Esophagus squamous epithelium (tissue), 5 donors: ENCODE data around the gene LKAAEAR1. TPM values are rescaled to one million over a fixed set of nuclear protein-coding genes. Genes with fewer than 3 reads are reported as not detected.

Experiments used
- DNase-seq: peaks from one replicate; lab custom pipeline; 2025; lab: John Stamatoyannopoulos, UW
- H3K27ac ChIP-seq, 4 donors: fragments of 200-600 bp; sonication (generic); one replicate each; pipeline ENCODE4 v1.5.1; 2016 to 2019; ENCODE audit warnings: mild to moderate bottlenecking in 1 of 4
- H3K27me3 ChIP-seq, 4 donors: fragments of 200-600 bp; sonication (generic); 1 replicate in 3 of 4; 2 replicates in 1 of 4; pipeline versions ENCODE4 v1.5.1 to v1.6.0; 2017 to 2021; ENCODE audit warnings: antibody characterized with exemption in 1 of 4
- H3K36me3 ChIP-seq, 3 donors: fragments of 200-600 bp; sonication (generic); one replicate each; pipeline ENCODE4 v1.5.1; 2016 to 2019
- H3K4me1 ChIP-seq, 3 donors: fragments of 200-600 bp; sonication (generic); one replicate each; pipeline ENCODE4 v1.5.1; 2017 to 2019
- H3K4me3 ChIP-seq, 4 donors: fragments of 200-600 bp; sonication (generic); 1 replicate in 3 of 4; 2 replicates in 1 of 4; pipeline ENCODE4 v1.5.1; 2016 to 2019; ENCODE audit warnings: mild to moderate bottlenecking in 2 of 4, moderate library complexity in 1 of 4
- H3K9me3 ChIP-seq, 3 donors: fragments of 200-600 bp; sonication (generic); one replicate each; pipeline ENCODE4 v1.5.1; 2016 to 2019
- CTCF ChIP-seq, 6 experiments: fragments of 450-650 bp in 4 of 6; fragments of 200-600 bp in 2 of 6; sonication (generic) in 2 of 6; IDR thresholded peaks; one replicate each; pipeline ENCODE4 v1.5.1; 2016 to 2019; ENCODE audit warnings: antibody characterized with exemption in 6 of 6, mild to moderate bottlenecking in 4 of 6, moderate library complexity in 4 of 6
- POLR2A ChIP-seq, 4 donors: fragments of 450-650 bp; IDR thresholded peaks; one replicate each; pipeline ENCODE4 v1.6.1; 2017; ENCODE audit warnings: antibody characterized with exemption in 4 of 4, mild to moderate bottlenecking in 4 of 4, moderate library complexity in 3 of 4
- WGBS, 2 donors: methylation state at CpG; one replicate each; pipeline ENCODE4 v1.1.5; 2018; 5-methylcytosine and 5-hydroxymethylcytosine counted together
- intact Hi-C: fragments of 100-400 bp; cut with DNase I; formaldehyde crosslinking; loops from one replicate; pipeline ENCODE4 v1.15.0; 2022
- total RNA-seq, 4 donors: library from RNA; depleted of rRNA; stranded (reverse); fragments of >200 nt; gene quantifications; one replicate each; pipeline ENCODE4 v1.1.0, GENCODE V29; 2016
- donor health status: DM: yes; HTN: yes; CAD: no.

The LKAAEAR1 gene
- total RNA-seq, 4 donors from 2014 or later: not detected

GRCh38 chr20:64069614-64070243, 14.5 kb downstream of the LKAAEAR1 start:
- TF ChIP-seq POLR2A (IDR thresholded peaks at IDR 0.05): no peak
- TF ChIP-seq CTCF (IDR thresholded peaks at IDR 0.05): peak; percentile 29 to 68 (median 47)
- peaks cover 4 to 40% (median 6%) of the 10 kb centered on the region in 3 donors for H3K36me3 ChIP-seq
- 73% methylated on average over 7 of the region's 14 CpGs; no CpG with 5 or more reads in 1 of the 2 donors for WGBS, 2 donors
- no peaks in the 10 kb centered on the region for H3K27me3 ChIP-seq
- no peaks in the 10 kb centered on the region for H3K9me3 ChIP-seq
- intact Hi-C loops: no loop called here
- H3K4me3 ChIP-seq: no peak overlapping the region
- no peak for DNase-seq
- peaks cover 7 to 33% (median 12%) of the 10 kb centered on the region in 3 donors for H3K4me1 ChIP-seq
- no peak overlapping the region for H3K27ac ChIP-seq

GRCh38 chr20:64069209-64069613, 15.0 kb downstream of the LKAAEAR1 start:
- 95% methylated on average over 12 of the region's 20 CpGs; no CpG with 5 or more reads in 1 of the 2 donors for WGBS, 2 donors
- H3K4me1 ChIP-seq: peaks cover 10 to 33% (median 17%) of the 10 kb centered on the region in 3 donors
- H3K4me3 ChIP-seq: no peak overlapping the region
- peaks cover under 1 to 35% (median 4%) of the 10 kb centered on the region in 3 donors for H3K36me3 ChIP-seq
- TF ChIP-seq POLR2A (IDR thresholded peaks at IDR 0.05): no peak
- TF ChIP-seq CTCF (IDR thresholded peaks at IDR 0.05): no peak
- H3K9me3 ChIP-seq: no peaks in the 10 kb centered on the region
- no peaks in the 10 kb centered on the region for H3K27me3 ChIP-seq
- no peak overlapping the region for H3K27ac ChIP-seq
- DNase-seq: no peak
- intact Hi-C loops: no loop called here

- 83% methylated on average over 1 of the region's 12 CpGs; no CpG with 5 or more reads in 1 of the 2 donors for WGBS, 2 donors
Measured at GRCh38 chr20:64068386-64069208, 15.6 kb downstream of the LKAAEAR1 start.

GRCh38 chr20:64067733-64068307, 16.4 kb downstream of the LKAAEAR1 start:
- WGBS, 2 donors: 69% methylated on average over 3 of the region's 12 CpGs; no CpG with 5 or more reads in 1 of the 2 donors
- Histone ChIP-seq H3K36me3 (peaks cover 0 to 21% (median 4%) of the 10 kb centered on the region in 3 donors), H3K4me1 (peaks cover 20 to 41% (median 24%) of the 10 kb centered on the region in 3 donors), H3K4me3 (no peak overlapping the region), H3K27ac (no peak overlapping the region), H3K27me3 (no peaks in the 10 kb centered on the region), H3K9me3 (no peaks in the 10 kb centered on the region)
- TF ChIP-seq CTCF (IDR thresholded peaks at IDR 0.05) (no peak), POLR2A (IDR thresholded peaks at IDR 0.05) (no peak)
- intact Hi-C loops: no loop called here
- DNase-seq: no peak

More at GRCh38 chr20:64068386-64069208, 15.6 kb downstream of the LKAAEAR1 start:
- intact Hi-C loops: no loop called here
- TF ChIP-seq CTCF (IDR thresholded peaks at IDR 0.05) (no peak), POLR2A (IDR thresholded peaks at IDR 0.05) (no peak)
- DNase-seq: no peak
- H3K4me1 ChIP-seq: peaks cover 15 to 35% (median 23%) of the 10 kb centered on the region in 3 donors
- H3K36me3 ChIP-seq: peaks cover 0 to 28% (median 4%) of the 10 kb centered on the region in 3 donors
- no peak overlapping the region for H3K4me3 ChIP-seq
- no peak overlapping the region for H3K27ac ChIP-seq
- no peaks in the 10 kb centered on the region for H3K9me3 ChIP-seq
- no peaks in the 10 kb centered on the region for H3K27me3 ChIP-seq
